Neural cell (in vitro differentiated cells): ENCODE measurements around the gene APH1B.

Experiments
- CTCF ChIP-seq: fragments of 450-650 bp; IDR thresholded peaks from 2 replicates; pipeline ENCODE4 v1.5.1; 2014; ENCODE audit warnings: antibody characterized with exemption, mild to moderate bottlenecking, moderate library complexity; ENCODE audit not compliant: poor library complexity, severe bottlenecking
- EP300 ChIP-seq: fragments of 450-650 bp; conservative IDR thresholded peaks from 2 replicates; pipeline ENCODE4 v1.6.1; 2014; ENCODE audit warnings: antibody characterized with exemption, mild to moderate bottlenecking, moderate library complexity; ENCODE audit not compliant: poor library complexity, severe bottlenecking
- RAD21 ChIP-seq: fragments of 450-650 bp; conservative IDR thresholded peaks from 2 replicates; pipeline ENCODE4 v1.6.1; 2014; ENCODE audit warnings: antibody characterized with exemption, mild to moderate bottlenecking, moderate library complexity
- SMC3 ChIP-seq: fragments of 450-650 bp; conservative IDR thresholded peaks from 2 replicates; pipeline ENCODE4 v1.6.1; 2014; ENCODE audit warnings: antibody characterized with exemption, mild to moderate bottlenecking, moderate library complexity; ENCODE audit not compliant: poor library complexity

GRCh38 chr15:63277893-63278456, 570 bp downstream of the APH1B start:
- TF ChIP-seq CTCF: no peak
- TF ChIP-seq EP300: no peak
- no peak for TF ChIP-seq SMC3
- peak; percentile 15 for TF ChIP-seq RAD21
